Measurements from ENCODE around the gene PTTG1IP. TPM values are rescaled to one million over a fixed set of nuclear protein-coding genes. Genes with fewer than 3 reads are reported as not detected.

The PTTG1IP gene
- total RNA-seq, 2 donors from 2014 or later = 284 to 303 TPM

DNA sequence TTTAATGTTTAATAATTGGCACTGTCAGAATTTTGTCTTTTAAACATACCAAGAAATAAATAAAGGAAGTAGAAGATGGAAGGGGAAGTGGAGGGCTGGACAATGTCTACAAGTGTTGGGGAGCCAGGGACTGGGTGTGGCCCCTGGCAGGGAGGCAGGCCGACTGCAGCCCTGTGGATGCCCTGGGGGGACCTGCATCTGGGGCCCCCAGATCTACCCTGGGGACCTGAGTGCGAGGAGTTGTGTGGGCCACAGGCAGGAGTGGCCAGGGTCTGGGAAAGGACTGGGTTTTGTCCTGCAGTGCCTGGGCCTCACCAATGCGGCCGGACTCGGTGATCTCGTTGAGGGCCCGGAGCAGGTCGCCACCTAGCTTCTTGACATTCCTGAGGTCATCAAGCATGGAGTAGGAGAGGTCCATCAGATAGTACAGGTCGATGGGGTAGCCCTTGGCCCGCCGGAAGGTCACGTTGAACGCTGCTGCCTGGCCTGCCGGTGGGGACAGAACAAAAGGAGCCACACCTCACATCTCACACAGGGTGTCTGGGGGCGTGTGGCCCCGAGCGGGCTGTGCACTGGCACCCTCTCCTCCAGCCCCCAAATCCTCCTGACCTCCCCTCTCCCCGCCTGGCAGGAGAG is 29.7 kb upstream of the PTTG1IP start:
- Histone ChIP-seq H3K4me1 (no peaks in the 10 kb centered on the region), H3K27me3 (no peaks in the 10 kb centered on the region), H3K27ac (no peak overlapping the region), H3K36me3 (no peaks in the 10 kb centered on the region), H3K9me3 (no peaks in the 10 kb centered on the region), H3K4me3 (no peak overlapping the region)
- TF ChIP-seq, protein P1, sequence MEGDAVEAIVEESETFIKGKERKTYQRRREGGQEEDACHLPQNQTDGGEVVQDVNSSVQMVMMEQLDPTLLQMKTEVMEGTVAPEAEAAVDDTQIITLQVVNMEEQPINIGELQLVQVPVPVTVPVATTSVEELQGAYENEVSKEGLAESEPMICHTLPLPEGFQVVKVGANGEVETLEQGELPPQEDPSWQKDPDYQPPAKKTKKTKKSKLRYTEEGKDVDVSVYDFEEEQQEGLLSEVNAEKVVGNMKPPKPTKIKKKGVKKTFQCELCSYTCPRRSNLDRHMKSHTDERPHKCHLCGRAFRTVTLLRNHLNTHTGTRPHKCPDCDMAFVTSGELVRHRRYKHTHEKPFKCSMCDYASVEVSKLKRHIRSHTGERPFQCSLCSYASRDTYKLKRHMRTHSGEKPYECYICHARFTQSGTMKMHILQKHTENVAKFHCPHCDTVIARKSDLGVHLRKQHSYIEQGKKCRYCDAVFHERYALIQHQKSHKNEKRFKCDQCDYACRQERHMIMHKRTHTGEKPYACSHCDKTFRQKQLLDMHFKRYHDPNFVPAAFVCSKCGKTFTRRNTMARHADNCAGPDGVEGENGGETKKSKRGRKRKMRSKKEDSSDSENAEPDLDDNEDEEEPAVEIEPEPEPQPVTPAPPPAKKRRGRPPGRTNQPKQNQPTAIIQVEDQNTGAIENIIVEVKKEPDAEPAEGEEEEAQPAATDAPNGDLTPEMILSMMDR (IDR thresholded peaks at IDR 0.05) = no peak
- DNase-seq (ENCODE audit: low spot score) = no peak

DNA sequence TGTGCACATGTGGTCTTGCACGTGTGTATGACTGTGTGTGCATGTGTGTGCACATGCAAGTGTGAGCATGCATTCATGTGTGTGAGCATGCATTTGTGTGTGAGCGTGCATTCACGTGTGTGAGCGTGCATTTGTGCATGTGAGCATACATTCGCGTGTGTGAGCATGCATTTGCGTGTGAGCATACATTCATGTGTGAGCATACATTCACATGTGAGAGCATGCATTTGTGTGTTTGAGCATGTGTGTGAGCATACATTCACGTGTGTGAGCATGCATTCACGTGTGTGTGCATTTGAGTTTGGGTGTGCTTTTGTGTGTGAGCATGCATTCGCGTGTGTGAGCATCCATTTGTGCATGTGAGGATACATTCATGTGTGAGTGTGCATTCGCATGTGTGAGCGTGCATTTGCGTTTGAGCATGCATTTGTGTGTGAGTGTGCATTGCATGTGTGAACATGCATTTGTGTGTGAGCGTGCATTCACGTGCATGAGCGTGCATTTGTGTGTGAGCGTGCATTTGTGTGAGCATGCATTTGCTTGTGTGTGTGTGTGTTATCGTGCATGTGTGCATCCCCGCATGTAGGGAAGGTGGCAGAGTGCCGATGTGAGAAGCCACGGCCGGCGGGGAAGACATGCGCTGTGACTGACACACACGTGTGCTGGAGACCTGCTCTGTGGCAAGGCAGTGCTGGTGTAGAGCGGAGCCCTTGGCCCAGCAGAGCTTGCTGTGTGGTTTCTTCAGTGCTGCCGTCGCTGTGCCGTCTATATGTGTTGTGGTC is 29.0 kb upstream of the PTTG1IP start:
- Histone ChIP-seq H3K36me3 (no peaks in the 10 kb centered on the region), H3K27me3 (no peaks in the 10 kb centered on the region), H3K4me3 (no peak overlapping the region), H3K4me1 (no peaks in the 10 kb centered on the region), H3K27ac (no peak overlapping the region), H3K9me3 (no peaks in the 10 kb centered on the region)
- TF ChIP-seq, protein P1 (IDR thresholded peaks at IDR 0.05) = no peak
- no peak for DNase-seq (ENCODE audit: low spot score)

DNA sequence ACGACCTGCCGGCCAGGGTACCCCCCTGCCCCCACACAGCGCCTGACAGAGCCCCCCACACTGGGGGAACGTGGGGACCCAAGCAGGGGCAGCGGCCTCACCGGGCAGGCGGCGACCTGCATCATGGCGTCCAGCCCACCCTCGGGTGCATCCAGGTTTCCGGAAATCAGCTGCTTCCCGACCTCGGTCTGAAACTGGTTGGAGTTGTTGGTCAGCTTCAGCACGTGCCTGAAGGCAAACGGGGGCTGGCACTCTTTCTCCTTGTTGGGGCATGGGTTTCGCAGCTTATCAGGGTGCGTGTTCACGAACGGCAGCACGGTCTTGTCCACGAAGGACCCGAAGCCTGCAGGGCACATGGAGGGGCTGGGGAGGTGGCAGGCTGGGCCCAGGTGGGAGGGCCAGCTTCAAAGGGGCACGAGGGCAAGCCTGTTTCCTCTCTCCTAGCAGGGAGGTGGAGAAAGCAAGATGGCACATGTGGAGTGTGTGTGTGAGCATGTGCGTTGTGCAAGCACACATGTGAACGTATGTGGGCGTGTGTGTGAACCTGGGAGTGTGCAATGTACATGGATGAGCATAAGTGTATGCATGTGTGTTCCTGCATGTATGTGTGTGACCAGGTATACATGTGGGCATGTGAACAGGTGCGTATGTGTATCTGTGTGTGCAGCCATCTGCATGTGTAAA is 28.0 kb upstream of the PTTG1IP start:
- Histone ChIP-seq H3K27me3 (no peaks in the 10 kb centered on the region), H3K9me3 (no peaks in the 10 kb centered on the region), H3K27ac (no peak overlapping the region), H3K4me3 (no peak overlapping the region), H3K4me1 (no peaks in the 10 kb centered on the region), H3K36me3 (no peaks in the 10 kb centered on the region)
- no peak for DNase-seq (ENCODE audit: low spot score)
- TF ChIP-seq, protein P1 (IDR thresholded peaks at IDR 0.05) = no peak

DNA sequence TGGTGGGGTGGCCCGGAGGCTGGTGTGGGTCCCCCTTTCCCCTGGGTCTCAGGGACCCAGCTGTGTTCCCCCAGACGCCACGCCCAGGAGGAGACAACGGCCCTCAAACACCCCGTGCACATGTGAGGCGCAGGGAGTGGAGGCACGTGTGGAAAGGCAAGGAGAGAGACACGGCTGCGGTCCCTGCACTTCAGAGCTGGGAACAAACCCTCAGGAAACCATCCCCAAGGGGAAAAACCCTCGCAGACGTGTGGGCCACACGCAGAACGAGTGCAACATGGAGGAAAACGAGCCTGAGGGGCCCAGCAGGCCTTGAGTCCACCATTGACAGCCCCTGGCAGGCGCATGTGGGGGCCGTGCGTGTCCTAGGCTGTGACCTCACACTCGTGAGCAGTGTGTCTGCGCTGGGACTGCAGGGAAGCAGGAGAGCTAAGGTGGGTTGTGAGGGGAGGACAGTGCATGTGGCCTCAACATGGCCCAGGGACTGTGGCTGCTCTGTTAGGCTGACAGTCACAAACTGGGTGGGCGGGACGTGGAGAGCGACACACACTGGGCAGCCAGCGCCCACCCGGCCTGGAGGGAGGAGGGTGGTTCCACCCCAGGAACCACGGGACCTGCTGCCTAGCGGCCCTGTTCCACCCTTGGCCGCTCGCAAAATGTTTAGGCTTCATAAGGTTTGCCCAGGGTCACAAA is 27.2 kb upstream of the PTTG1IP start:
- H3K27me3 ChIP-seq = no peaks in the 10 kb centered on the region
- H3K36me3 ChIP-seq = no peaks in the 10 kb centered on the region
- no peak overlapping the region for H3K4me3 ChIP-seq
- no peak overlapping the region for H3K27ac ChIP-seq
- no peaks in the 10 kb centered on the region for H3K9me3 ChIP-seq
- DNase-seq (ENCODE audit: low spot score) = no peak
- TF ChIP-seq, protein P1 (IDR thresholded peaks at IDR 0.05) = no peak
- H3K4me1 ChIP-seq = no peaks in the 10 kb centered on the region

DNA sequence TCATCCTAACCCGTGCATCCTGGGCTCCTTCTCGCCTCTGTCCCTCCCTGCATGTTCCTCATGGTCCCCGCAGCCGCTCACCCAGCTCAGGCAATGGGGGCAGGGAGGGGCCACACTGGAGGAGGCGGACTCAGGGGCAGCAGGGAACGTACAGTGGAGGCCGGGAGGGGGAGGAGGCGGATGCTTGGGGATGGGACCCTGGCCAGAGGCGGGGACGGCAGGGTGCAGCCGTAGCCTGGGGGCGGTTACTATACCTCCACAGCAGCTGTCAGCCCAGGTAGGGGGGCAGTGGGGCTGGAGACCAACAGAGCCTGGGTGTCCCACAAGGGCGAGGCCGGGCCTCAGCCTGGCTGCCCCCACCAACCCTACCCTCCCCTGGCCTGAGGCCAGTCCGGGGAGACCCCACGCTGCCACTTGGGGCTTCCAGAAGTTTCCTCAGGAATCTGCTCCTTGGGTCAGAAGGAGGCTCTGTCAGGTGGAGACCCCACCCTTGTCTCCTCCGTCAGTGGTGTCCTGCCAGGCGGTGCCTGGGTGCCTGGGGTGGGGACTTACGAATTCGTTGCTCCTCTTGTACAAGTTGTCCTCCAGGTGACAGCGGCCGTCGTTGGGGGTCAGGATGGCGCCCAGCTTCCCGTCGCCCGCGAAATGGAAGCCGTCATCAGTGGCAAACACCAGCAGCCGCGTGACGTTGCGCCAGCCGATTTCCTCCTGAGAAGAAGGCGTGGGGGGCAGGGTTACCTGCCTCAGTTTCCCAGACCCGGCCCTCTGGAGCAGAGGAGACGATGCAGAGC is 26.5 kb upstream of the PTTG1IP start:
- Histone ChIP-seq H3K27ac (no peak overlapping the region), H3K27me3 (no peaks in the 10 kb centered on the region), H3K9me3 (no peaks in the 10 kb centered on the region), H3K36me3 (no peaks in the 10 kb centered on the region), H3K4me1 (no peaks in the 10 kb centered on the region), H3K4me3 (no peak overlapping the region)
- DNase-seq (ENCODE audit: low spot score) = no peak
- TF ChIP-seq, protein P1 (IDR thresholded peaks at IDR 0.05) = no peak
